Measurements from ENCODE around the gene SLC8A3.

Gene SLC8A3

GRCh38 chr14:70021548-70022220 lies 167.1 kb downstream of the SLC8A3 start:
- no peak for DNase-seq

- DNase-seq = no peak
These were observed 168.2 kb downstream of the SLC8A3 start for GRCh38 chr14:70020352-70021170.

- no peak for DNase-seq
These were observed 169.1 kb downstream of the SLC8A3 start for GRCh38 chr14:70019695-70020094.

GRCh38 chr14:70018713-70019211 lies 170.0 kb downstream of the SLC8A3 start:
- no peak for DNase-seq

- no peak for DNase-seq
These were observed 170.5 kb downstream of the SLC8A3 start for GRCh38 chr14:70018230-70018629.

- no peak for DNase-seq
These were observed 174.2 kb downstream of the SLC8A3 start for GRCh38 chr14:70014406-70015095.

GRCh38 chr14:70013271-70013873 lies 175.4 kb downstream of the SLC8A3 start:
- no peak for DNase-seq

GRCh38 chr14:70011708-70012107 lies 177.0 kb downstream of the SLC8A3 start:
- no peak for DNase-seq

- DNase-seq = no peak
These were observed 177.7 kb downstream of the SLC8A3 start for GRCh38 chr14:70011098-70011497.

GRCh38 chr14:70009961-70010360 lies 178.8 kb downstream of the SLC8A3 start:
- DNase-seq = no peak

GRCh38 chr14:70008284-70009262 lies 180.2 kb downstream of the SLC8A3 start:
- DNase-seq = no peak

GRCh38 chr14:70006699-70007098 lies 182.1 kb downstream of the SLC8A3 start:
- no peak for DNase-seq

GRCh38 chr14:70005281-70005805 lies 183.4 kb downstream of the SLC8A3 start:
- no peak for DNase-seq

- DNase-seq = no peak
These were observed 184.0 kb downstream of the SLC8A3 start for GRCh38 chr14:70004791-70005190.

- DNase-seq = no peak
These were observed 186.0 kb downstream of the SLC8A3 start for GRCh38 chr14:70002589-70003346.

- no peak for DNase-seq
These were observed 188.2 kb downstream of the SLC8A3 start for GRCh38 chr14:70000601-70001000.

- DNase-seq = no peak
These were observed 189.5 kb downstream of the SLC8A3 start for GRCh38 chr14:69999261-69999674.

GRCh38 chr14:69997849-69998248 lies 190.9 kb downstream of the SLC8A3 start:
- DNase-seq = no peak

- DNase-seq = no peak
These were observed 192.5 kb downstream of the SLC8A3 start for GRCh38 chr14:69996216-69996615.
